Activated effector memory CD4-positive, alpha-beta T cell treated with anti-CD3 and anti-CD28 coated beads, Interleukin-2, amount 50 U/mL, for 16 hours (primary cell): ENCODE results near the gene ADM2.

Source experiments
- DNase-seq: peaks from one replicate; pipeline ENCODE4 v3.0.0-alpha.2; 2020

The ADM2 gene

DNA sequence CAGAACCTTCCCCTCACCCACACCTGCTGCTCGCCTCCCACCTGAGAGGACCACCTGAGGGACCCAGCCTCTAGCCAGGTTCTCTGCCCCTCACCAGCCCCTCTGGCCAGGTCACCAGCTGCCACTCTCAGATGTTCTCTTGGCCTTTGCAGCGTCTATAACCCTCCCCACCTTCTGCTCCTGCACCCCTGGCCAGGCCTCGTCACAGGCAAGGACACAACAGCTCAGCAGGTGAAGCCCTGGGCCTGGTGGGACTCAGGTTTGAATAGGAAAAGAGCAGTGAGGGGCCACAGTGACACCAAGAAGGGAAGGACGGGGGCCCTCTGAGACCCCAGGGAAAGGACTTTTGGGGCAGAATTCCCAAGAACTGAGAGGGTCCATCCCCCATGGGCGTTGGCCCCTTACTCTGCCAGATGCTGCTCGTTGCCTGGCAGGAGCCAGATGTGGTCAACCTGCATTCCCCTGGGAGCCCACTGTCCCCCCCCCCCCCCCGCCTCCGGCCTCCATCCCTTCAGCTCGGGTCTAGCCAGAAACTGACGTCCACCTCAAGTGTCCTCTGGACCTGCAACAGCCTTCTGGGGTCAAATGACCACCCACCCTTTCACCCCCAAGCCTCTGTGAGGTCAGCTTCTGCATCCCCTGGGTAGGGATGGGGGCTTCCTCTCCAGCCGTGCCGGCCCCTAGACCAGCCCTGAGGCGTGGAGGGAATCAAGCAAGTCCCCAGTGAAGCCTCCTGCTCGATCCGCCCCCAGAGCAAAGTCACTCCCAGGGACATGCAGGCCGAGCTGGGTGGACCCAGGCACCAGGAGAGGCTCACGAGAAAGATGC lies 35.2 kb upstream of the ADM2 start:
- DNase-seq: no peak

DNA sequence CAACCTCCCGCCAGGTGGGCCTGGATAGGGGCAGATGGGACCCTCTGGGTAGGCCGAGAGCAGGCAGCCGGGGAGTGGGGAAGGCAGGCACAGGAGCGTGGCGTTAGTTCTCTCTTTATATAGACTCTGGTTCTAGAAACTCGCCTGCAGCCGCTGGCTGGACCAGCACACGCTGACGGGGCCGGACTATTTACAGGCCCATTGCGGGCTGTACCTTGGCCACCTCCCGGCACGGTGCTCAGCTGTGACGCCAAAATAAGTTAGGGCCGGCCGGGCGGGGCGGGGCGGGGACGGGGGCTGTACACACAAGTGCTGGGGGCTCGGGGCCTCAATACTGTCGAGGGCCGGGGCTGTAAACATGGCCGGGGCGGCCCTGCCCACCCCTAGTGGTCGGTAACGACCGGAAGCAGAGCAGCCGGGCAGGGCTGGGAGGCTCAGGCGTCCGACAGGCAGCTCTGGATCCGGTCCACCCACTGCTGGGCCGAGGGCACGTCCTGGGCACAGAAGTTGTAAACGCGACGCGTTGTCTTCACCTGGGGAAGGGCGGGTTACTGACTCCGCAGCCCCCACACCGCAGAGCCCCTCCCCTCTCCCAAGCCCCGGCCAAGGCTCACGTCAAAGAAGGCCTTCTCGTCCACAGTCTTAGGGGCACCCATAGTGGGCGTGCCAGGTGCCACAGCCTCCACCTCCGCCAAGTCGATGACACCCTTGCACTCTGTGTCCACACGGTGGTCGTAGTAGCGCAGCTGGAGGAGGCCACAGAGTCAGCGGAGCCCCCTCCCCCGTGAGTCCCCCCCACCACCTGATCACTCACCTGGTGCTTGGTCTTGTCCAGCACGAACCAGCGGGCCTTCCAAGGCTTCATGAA lies 34.4 kb upstream of the ADM2 start:
- no peak for DNase-seq

DNA sequence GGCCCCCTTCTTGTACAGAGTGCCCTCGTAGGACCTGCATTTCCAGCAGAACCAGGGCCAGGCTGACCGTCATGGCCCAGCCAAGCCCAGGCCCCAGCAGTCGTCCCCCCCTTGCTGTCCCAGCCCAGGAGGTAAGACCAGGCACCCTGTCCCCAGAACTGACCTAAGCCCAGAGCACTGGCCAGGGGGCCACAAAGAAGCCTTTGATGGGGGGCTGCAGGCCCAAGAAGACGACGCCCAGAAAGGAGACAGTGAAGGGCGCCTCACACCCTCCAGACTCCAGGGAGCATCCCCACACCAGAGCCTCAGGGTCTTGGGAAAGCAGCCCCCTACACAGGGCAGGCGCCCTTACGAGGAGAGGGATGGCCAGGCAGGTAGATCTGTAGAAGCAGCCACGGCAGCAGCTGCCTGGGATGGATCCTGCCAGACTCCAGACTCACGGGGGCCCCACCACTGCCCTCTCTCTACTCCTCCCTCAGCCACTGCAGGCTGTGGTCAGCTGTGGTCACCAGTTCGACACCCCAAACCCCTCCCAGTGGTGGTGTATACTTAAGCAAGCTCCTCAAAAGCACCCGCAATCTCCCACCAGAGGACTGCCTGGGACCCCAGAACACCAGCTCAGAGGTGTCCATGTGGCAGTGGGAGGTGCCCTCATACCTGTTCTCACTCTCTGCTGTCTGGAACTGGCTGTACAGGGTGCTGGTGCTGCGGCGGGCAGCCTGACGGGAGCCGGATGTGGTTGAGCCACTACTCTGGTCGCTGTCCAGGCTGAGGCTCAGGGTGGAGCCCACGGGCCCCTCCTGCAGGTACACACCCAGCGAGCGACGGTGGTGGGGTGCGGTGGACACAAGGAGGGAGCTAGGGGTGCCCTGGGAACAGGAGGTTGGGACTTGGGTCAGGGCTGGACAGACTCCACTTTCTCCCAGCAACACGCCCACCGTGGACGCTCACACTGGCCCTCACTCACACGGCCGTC lies 33.5 kb upstream of the ADM2 start:
- DNase-seq: no peak

DNA sequence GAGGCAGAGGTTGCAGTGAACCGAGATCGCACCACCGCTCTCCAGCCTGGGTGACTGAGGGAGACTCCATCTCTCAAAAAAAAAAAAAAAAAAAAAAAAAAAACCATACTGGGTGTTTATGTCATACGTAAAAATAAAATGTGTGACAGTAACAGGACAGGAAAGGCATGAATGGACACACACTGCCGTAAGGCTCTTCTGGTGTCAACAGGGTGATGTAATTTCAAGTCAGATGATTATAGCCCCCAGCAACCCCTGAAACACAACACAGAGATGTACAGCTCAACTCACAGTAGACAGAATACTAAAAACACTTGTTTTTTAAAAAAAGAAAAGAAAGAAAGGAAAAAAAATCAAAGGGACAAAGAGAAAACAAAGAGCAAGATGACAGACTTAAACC lies 28.7 kb upstream of the ADM2 start:
- DNase-seq: no peak

DNA sequence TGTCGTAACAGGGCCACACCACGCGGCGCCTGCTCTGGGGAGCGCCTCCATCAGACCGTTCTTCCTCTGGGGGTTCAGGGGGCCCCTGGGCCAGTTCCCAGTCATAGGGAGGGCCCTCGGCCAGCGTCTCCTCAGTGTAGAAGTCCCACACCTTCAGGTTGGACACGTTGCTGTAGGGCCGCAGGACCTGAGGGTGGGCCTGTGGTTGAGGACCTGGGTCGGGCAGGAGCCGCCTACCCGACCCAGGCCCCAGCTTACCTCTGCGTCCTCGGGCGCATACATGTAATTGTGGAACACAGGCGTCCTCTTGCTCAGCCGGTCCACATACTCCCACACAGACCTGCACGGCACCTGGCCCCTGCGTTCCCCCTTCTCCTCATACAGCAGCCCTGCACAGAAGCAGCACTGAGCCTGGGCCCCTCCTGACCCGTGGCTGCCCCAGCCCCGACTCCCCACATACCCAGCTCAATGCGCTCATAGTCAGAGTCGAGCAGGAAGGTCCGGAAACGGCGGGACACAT lies 26.7 kb upstream of the ADM2 start:
- DNase-seq: no peak

DNA sequence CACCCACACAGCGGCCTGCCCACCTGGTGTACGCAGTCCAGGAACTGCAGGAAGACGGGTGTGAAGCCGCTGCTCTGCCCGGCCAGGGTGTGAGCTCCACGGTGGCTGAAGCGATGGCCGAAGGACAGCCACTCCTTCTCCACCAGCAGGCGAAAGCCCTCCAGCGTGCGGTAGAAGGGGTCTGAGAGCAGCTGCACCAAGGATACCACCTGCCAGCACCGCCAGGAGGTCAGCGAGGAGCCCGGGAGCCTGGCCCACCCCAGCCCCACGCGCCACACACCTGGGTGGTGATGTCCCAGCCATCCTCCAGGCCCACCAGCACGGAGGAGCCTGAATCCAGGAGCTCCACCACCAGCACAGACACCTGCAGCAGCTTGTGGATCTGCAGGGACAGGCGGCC lies 26.1 kb upstream of the ADM2 start:
- DNase-seq: no peak

DNA sequence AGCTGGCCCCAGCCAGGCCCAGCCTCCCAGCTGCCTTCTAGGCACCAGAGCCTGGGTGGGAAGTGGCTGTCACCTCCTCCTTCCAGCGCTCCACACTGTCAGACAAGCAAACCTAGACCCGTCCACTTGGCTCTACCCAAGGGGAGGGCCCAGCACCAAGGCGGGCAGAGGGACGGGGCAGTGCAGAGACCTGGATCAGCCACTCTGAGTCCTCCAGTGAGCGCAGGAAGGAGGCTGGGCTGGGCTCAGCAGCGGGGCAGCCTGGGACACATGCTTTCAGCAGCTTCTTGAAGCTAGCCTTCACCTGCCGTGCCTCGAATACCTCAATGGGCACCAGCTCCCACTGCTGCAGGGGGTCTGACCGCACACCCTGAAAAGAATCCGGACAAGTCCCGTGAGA lies 25.3 kb upstream of the ADM2 start:
- DNase-seq: no peak

DNA sequence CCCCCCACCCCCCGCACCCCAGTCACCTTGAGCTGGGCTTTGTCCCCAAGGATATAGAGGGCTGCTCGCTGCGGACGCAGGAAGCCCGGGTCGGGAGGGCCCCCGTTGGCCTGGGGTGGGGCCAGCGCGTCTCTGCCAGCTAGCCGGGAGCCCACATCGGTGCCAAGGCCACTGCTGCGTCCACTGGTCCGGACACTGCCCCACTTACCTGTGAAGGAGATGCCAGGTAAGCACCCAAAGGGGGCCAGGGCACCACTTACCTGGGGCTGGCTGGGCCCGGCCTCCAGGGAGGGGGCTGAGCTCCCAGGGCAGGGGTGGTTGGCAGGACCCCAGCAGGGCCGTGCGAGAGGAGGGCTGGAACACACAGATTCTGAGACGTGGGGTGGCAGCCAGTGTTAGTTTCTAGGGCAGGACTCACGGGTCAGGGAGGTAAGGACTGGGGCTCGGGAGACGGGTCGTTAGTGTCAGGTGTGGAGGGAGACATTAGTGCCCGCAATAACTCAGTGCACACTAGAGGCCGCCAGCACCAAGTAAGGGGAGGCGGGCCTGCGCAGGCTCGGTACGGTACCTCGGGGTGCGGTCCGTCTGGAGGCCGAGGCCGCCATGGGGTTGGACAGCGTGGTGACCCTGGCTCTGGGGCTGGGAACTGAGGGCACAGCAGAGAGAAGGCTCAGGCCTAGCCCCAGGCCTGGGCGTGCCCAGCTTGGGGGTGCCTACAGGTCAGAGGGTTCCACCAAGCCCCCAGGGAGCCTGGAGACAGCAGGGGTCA lies 24.7 kb upstream of the ADM2 start:
- DNase-seq: no peak

DNA sequence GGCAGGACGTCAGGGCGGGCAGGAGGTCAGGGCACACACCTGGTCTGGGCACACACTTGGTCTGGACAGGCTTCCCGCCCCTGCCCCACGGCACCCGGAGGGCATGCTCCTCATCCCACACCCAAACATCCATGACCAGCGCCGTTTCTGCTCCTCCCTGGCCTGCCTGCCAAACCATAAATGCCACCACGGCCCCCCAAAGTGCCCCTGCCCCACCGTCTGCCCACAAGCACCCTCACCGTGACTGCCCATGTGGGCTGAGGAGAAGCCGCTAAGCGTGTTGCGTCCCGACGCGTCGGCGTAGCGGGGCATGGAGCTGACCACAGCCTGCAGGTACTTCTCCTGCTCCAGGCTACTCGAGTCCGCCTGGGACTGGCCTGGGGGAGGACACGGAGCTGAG lies 22.3 kb upstream of the ADM2 start:
- no peak for DNase-seq

DNA sequence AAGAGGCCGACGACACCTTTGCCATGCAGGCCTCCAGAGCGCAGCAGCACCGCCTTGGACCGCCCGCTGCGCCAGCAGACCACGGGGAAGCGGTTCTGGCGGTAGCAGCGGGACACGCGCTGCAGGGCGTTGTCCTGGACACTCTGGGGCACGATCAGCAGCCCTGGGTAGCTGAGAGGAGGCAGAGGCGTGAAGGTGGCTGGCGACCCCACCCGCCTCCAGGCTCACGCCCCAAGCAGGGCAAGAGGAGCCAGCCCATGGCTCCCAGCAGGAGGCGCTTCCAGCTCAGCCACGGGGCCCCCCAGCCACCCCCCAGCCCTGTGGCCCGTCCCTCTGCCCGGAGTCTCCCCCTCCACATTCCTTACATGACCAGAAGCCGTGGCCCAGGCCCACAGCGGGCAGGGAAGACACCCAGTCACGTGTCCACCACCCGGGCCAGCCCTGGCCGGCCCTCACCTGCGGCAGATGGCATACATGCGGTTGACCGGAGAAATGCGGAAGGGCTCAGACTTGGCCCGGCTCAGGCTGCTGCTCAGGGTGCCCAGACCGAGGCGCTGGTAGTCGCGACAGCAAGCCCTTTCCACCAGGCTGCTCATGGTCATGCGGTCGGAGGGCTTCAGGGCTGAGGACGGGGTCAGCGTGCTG lies 21.7 kb upstream of the ADM2 start:
- DNase-seq: no peak

DNA sequence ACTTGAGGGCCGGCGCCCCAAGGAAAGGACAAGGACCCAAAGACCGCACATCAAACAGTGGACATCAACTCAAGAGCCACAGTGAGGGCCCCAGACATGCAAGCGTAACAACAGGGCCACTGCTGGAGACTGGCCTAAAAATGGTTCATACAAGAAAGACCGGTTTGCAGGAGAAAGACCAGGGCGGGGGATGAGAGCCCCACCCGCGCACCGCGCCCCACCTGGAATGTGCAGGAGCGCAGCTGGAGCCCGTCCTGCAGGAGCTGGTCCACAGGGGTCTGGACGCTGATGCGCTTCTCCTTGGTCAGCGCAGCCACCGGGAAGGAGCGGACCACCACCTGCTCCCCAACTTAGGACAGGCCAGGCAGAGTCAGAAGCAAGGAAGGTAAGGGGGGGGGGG lies 20.4 kb upstream of the ADM2 start:
- DNase-seq: no peak

DNA sequence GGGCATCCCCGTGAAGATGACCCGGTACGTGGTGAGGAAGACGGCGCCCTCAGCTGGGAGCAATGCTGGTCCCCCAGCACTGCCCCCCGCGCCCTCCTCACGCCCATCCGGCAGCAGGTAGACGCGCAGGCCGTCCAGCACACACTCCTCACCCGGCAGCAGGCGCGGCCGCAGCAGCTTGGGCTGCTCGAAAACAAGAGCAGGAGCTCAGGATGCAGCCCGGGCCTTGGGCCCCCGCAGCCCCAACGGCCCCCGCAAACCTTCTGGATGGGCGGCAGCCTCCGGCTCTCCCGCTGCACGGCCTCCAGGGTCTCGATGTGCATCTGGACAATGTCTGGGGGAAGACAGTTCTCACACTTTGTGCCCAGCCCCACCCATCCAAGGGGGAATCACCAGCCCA lies 19.8 kb upstream of the ADM2 start:
- DNase-seq: no peak

DNA sequence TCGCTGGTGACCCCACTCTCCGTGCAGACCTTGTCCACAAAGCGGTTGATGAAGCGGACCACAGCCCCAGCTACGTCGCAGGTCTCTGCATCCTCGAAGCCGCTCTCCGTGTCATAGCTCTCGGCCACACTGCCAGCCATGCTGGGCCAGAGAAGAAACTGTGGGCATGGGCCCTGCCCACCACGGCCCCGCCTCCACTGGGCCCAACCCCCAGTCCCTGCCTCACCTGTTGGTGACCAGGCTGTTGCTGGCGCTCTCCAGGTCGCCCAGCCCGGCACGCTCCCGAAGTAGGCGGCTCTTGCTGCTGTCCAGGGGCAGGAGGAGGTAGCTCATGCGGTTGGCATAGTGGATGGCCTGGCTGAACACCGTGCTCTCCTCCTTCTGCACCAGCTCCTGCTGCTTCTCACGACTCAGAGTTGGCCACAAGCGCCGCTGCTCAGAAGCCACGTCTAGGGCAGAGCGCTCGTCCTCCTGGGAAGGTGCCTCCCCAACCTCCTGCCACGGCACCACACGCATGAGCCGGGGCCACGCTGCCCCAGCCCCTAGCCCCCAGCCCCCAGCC lies 19.3 kb upstream of the ADM2 start:
- no peak for DNase-seq

DNA sequence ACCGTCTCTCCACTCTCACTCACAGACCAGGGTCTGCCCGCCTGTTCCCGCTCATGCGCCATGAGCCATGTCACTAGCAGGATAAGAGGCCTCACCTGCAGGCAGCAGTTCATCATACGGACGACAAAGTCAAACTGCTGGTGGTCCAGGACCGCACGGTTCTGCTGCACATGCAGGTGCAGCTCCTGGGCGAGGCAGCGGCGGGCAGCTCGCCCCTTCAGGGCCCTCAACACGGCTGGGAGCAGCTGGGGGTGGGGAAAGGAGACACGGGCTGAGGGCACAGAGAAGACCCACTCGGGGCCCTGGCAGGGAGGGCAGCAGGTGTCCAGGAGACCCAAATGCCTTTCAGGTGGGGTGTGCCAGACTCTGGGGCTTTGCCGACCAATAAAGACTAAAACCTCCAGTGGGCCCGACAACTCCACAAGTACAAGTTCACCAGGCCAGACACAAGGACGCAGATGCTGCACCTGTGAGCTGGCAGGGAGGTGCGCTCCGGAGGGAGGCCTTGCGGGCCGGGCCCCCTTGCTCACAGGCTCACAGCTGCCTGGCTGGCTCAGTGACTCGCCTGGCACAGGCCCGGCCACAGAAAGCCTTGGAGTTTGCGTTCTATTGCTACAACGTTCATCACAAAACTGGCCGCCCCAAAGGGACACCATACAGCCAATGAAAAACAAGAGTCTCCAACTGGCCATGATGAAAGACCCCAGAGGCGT lies 18.0 kb upstream of the ADM2 start:
- no peak for DNase-seq

DNA sequence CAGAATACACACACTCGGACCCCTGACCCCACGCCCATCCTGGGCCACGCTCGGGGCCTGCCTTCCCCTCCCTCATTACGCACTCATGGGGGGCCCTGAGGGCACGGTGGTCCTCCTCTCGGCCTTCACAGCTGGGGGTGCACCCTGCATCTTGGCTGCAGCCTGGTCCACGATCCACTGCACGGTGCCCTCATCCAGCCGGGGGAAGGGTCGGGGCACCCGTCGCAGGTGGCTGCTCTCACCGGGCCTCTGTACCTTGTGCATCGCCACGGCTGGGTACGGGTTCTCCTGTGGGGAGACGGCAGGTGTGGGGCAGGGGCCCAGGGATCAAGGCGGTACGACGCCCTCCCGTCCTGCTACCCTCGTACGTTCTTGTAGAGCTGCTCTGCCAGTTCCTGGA lies 16.9 kb upstream of the ADM2 start:
- DNase-seq: no peak

DNA sequence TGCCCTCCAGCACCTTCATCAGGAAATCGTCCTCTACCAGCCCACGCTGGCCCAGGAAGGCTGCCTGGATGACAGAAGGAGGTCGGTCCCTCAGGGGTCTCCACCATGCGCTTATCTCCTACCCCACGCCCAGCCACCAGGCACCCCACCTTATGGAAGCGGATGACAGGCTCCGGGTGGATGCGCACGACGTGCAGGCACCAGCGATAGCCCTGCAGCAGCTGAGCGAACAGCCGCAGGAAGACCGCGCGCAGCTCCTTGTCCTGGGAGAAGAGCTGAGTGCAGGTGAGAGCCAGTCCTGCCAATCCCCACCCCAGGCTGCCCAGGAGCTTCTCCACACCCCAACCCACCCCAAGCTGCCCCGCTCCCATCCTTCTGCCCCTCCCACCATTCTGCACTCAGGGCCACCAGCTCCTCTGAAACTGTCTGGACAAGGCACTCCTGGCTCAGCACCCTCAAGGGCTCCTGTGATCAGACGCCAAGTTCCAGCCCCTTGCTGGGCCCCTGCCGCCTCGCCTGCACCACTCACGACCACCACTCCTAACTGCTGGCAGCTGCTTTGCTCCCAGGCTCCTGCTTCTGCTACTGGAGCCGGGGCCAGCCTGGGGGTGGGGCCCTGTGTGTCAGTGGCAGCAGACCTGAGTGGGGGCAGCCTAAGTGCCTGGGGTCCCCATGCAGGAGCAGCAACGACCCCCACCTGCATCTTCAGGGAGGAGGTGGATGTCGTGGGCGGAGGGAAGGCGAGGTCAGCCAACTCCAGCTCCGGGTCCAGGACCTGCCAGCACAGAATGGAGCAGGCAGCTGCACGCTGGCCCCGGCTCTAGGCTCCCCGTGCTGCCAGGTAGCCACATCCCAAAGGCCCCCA lies 16.0 kb upstream of the ADM2 start:
- DNase-seq: no peak

DNA sequence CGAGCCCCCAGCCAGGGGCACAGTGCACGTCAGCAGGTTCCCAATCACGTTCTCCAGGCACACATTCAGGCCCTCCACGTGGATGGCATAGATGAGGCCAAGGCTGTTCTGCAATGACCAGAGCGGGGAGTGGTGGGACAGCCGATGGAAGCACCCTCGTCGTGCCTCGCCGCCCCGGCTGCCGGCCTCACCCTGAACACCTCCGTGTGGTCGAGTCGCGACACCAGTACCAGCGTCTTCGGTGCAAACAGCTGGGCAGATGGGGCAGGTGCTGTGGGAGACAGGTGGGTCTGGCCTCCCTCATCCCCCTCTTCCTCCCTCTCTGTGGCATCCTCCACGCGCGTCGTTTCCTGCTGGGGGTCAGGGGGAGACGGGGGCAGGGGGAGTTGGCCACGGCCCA lies 14.0 kb upstream of the ADM2 start:
- no peak for DNase-seq

DNA sequence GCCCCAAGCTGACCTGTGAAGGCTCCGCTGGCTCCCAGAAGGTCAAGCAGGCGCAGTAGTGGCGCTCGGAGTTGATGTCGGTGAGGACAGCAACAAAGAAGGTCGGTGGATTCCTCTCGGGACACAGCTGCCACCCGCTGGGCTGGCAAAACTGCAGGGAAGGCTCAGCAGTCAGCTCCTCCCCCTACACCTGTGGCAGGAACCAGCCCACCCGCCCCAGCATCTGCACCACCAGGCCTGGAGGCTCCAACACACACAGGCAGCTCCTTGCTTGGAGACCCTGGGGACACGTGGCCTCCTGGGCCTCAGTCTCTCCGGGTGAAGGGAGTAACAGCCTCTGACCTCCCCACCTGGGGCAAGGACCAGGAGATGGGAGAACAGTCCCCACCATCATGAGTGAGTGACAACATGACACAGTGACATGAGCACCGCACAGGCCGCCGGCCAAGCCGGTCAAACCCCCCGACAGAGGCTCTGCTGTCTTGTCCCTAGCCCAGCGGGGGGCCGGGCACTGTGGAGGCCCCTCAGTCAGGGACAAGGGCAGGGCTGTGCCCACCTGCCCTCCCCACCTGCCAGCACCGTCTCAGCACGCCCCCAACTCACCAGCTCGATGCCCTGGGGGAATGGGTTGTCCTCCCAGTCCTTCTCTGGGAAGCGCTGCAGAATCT lies 13.4 kb upstream of the ADM2 start:
- DNase-seq: no peak

DNA sequence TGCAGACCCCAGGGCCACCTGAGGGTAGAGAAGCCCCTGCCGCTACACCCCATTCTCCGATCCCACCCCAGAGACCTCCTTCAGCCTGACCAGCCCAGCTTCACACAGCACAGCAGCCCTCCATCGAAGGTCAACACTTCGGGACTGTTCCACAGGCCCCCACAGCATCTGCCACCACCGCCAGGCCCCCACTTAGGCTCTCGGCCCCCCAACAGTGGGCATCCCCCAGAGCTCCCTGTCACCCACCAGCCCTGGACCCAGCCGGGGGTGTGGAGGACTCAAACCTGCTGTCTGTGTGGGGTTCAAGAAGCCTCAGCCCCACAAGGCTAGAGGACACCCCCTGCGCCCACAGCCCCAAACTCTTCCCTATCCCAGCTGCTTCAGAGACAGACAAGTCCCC lies 12.7 kb upstream of the ADM2 start:
- no peak for DNase-seq
